GM18511 (cell line): ENCODE measurements around the gene DDX19B.
"Not testable (repeated sequence)": the region's sequence is repeated elsewhere in the genome, so short reads cannot be mapped to it uniquely, and the experiment has no call there.

Source experiments
- ATAC-seq: cut with Tn5 transposase; IDR thresholded peaks from one replicate; pipeline ENCODE4 v1.9.1; 2021; ENCODE audit warnings: mild to moderate bottlenecking, moderate library complexity; ENCODE audit not compliant: unreplicated experiment

DDX19B gene

GRCh38 chr16:70298988-70299938 lies at the start of gene DDX19B:
Gene DDX19B (plus strand): TSS chr16:70299186. CDS start chr16:70299298, 112 bp downstream.
- peak; percentile 89 for ATAC-seq

- not testable (repeated sequence) for ATAC-seq
These were observed 49.3 kb upstream of the DDX19B start for GRCh38 chr16:70249697-70250096.

- ATAC-seq = peak; percentile 57
These were observed 48.0 kb upstream of the DDX19B start for GRCh38 chr16:70250748-70251628.

- ATAC-seq = peak; percentile 92
These were observed 47.2 kb upstream of the DDX19B start, which contains the start of gene EXOSC6 for GRCh38 chr16:70251629-70252354. Gene EXOSC6 (minus strand): TSS chr16:70251940. CDS start chr16:70251900, 40 bp downstream.

GRCh38 chr16:70252355-70252988 lies 46.5 kb upstream of the DDX19B start:
- no peak for ATAC-seq

- no peak for ATAC-seq
These were observed 45.5 kb upstream of the DDX19B start for GRCh38 chr16:70253291-70254106.

- no peak for ATAC-seq
These were observed 44.6 kb upstream of the DDX19B start for GRCh38 chr16:70254180-70254964.

GRCh38 chr16:70254965-70255286 lies 44.1 kb upstream of the DDX19B start:
- no peak for ATAC-seq

- ATAC-seq = no peak
These were observed 43.4 kb upstream of the DDX19B start for GRCh38 chr16:70255574-70255973.

- ATAC-seq = no peak
These were observed 41.6 kb upstream of the DDX19B start for GRCh38 chr16:70257391-70257790.

- no peak for ATAC-seq
These were observed 40.9 kb upstream of the DDX19B start for GRCh38 chr16:70258065-70258464.

- no peak for ATAC-seq
These were observed 40.0 kb upstream of the DDX19B start for GRCh38 chr16:70258946-70259345.

GRCh38 chr16:70259903-70260302 lies 39.1 kb upstream of the DDX19B start:
- not testable (repeated sequence) for ATAC-seq

- ATAC-seq = no peak
These were observed 31.5 kb upstream of the DDX19B start for GRCh38 chr16:70267516-70267915.

GRCh38 chr16:70267922-70268321 lies 31.1 kb upstream of the DDX19B start:
- ATAC-seq = not testable (repeated sequence)

GRCh38 chr16:70269471-70269870 lies 29.5 kb upstream of the DDX19B start:
- no peak for ATAC-seq

GRCh38 chr16:70270176-70270575 lies 28.8 kb upstream of the DDX19B start:
- no peak for ATAC-seq

- ATAC-seq = no peak
These were observed 27.3 kb upstream of the DDX19B start for GRCh38 chr16:70271696-70272095.

- ATAC-seq = no peak
These were observed 22.6 kb upstream of the DDX19B start for GRCh38 chr16:70276392-70276791.
